ENCODE data around the gene EHBP1.

The EHBP1 gene

GRCh38 chr2:62858231-62858832 lies 152.8 kb downstream of the EHBP1 start:
- peak; percentile 20 for FAIRE-seq
- DNase-seq (ENCODE audit: insufficient read length, low spot score): no peak
- no peak for TF ChIP-seq POLR2A (IDR thresholded peaks at IDR 0.05; ENCODE audit: low read depth, low read length)

GRCh38 chr2:62868947-62869346 lies 163.4 kb downstream of the EHBP1 start:
- no peak for TF ChIP-seq POLR2A (IDR thresholded peaks at IDR 0.05; ENCODE audit: low read depth, low read length)
- DNase-seq (ENCODE audit: insufficient read length, low spot score): no peak
- FAIRE-seq: no peak

- TF ChIP-seq POLR2A (IDR thresholded peaks at IDR 0.05; ENCODE audit: low read depth, low read length): no peak
- no peak for FAIRE-seq
- DNase-seq (ENCODE audit: insufficient read length, low spot score): no peak
These were observed 165.5 kb downstream of the EHBP1 start for GRCh38 chr2:62870966-62871365.

- DNase-seq (ENCODE audit: insufficient read length, low spot score): no peak
These were observed 166.0 kb downstream of the EHBP1 start for GRCh38 chr2:62871506-62871905.

GRCh38 chr2:62873603-62874002 lies 168.1 kb downstream of the EHBP1 start:
- no peak for FAIRE-seq
- no peak for TF ChIP-seq POLR2A (IDR thresholded peaks at IDR 0.05; ENCODE audit: low read depth, low read length)
- no peak for DNase-seq (ENCODE audit: insufficient read length, low spot score)

More at GRCh38 chr2:62871506-62871905, 166.0 kb downstream of the EHBP1 start:
- no peak for TF ChIP-seq POLR2A (IDR thresholded peaks at IDR 0.05; ENCODE audit: low read depth, low read length)
- peak; percentile 20 for FAIRE-seq

GRCh38 chr2:62874881-62875383 lies 169.4 kb downstream of the EHBP1 start:
- DNase-seq (ENCODE audit: insufficient read length, low spot score) (no peak), FAIRE-seq (no peak)
- no peak for TF ChIP-seq POLR2A (IDR thresholded peaks at IDR 0.05; ENCODE audit: low read depth, low read length)

GRCh38 chr2:62881162-62881795 lies 175.8 kb downstream of the EHBP1 start:
- no peak for TF ChIP-seq POLR2A (IDR thresholded peaks at IDR 0.05; ENCODE audit: low read depth, low read length)
- DNase-seq (ENCODE audit: insufficient read length, low spot score) (no peak), FAIRE-seq (no peak)

GRCh38 chr2:62883629-62884028 lies 178.1 kb downstream of the EHBP1 start:
- no peak for TF ChIP-seq POLR2A (IDR thresholded peaks at IDR 0.05; ENCODE audit: low read depth, low read length)
- DNase-seq (ENCODE audit: insufficient read length, low spot score) (no peak), FAIRE-seq (no peak)

GRCh38 chr2:62884086-62884485 lies 178.6 kb downstream of the EHBP1 start:
- DNase-seq (ENCODE audit: insufficient read length, low spot score): no peak
- no peak for FAIRE-seq
- TF ChIP-seq POLR2A (IDR thresholded peaks at IDR 0.05; ENCODE audit: low read depth, low read length): no peak

GRCh38 chr2:62884514-62884913 lies 179.0 kb downstream of the EHBP1 start:
- FAIRE-seq (no peak), DNase-seq (ENCODE audit: insufficient read length, low spot score) (no peak)
- TF ChIP-seq POLR2A (IDR thresholded peaks at IDR 0.05; ENCODE audit: low read depth, low read length): no peak

GRCh38 chr2:62894966-62895631 lies 189.6 kb downstream of the EHBP1 start:
- no peak for TF ChIP-seq POLR2A (IDR thresholded peaks at IDR 0.05; ENCODE audit: low read depth, low read length)
- DNase-seq (ENCODE audit: insufficient read length, low spot score) (no peak), FAIRE-seq (no peak)

- no peak for TF ChIP-seq POLR2A (IDR thresholded peaks at IDR 0.05; ENCODE audit: low read depth, low read length)
- DNase-seq (ENCODE audit: insufficient read length, low spot score) (no peak), FAIRE-seq (no peak)
These were observed 190.1 kb downstream of the EHBP1 start for GRCh38 chr2:62895632-62896009.

- no peak for FAIRE-seq
- DNase-seq (ENCODE audit: insufficient read length, low spot score): no peak
- TF ChIP-seq POLR2A (IDR thresholded peaks at IDR 0.05; ENCODE audit: low read depth, low read length): no peak
These were observed 191.8 kb downstream of the EHBP1 start for GRCh38 chr2:62897187-62897827.

- no peak for TF ChIP-seq POLR2A (IDR thresholded peaks at IDR 0.05; ENCODE audit: low read depth, low read length)
- no peak for FAIRE-seq
- no peak for DNase-seq (ENCODE audit: insufficient read length, low spot score)
These were observed 198.8 kb downstream of the EHBP1 start for GRCh38 chr2:62904344-62904743.

Data from H54 (cell line).